ENCODE results near the gene ZC3H12D.
"Not testable (repeated sequence)": the region's sequence is repeated elsewhere in the genome, so short reads cannot be mapped to it uniquely, and the experiment has no call there.

ZC3H12D gene

GRCh38 chr6:149467265-149467664 lies 17.5 kb downstream of the ZC3H12D start:
- Histone ChIP-seq H3K36me3 (ENCODE audit: control insufficient read depth, insufficient read depth, low read length) (no peaks in the 10 kb centered on the region), H3K4me1 (peaks cover 5% of the 10 kb centered on the region), H3K27me3 (ENCODE audit: control insufficient read depth, insufficient read depth, low read length) (no peaks in the 10 kb centered on the region), H3K27ac (no peak overlapping the region), H3K9ac (no peak overlapping the region), H2AFZ (no peak overlapping the region), H3K4me3 (ENCODE audit: low read depth, low read length) (no peak overlapping the region), H3K4me2 (ENCODE audit: low read length) (no peak overlapping the region), H3K9me3 (ENCODE audit: control insufficient read depth, low read length) (no peaks in the 10 kb centered on the region), H3K79me2 (no peaks in the 10 kb centered on the region)
- no peak for TF ChIP-seq CTCF (IDR thresholded peaks at IDR 0.05)

- no peak for TF ChIP-seq CTCF (IDR thresholded peaks at IDR 0.05)
- Histone ChIP-seq H3K4me3 (ENCODE audit: low read depth, low read length) (no peak overlapping the region), H3K9ac (no peak overlapping the region), H3K36me3 (ENCODE audit: control insufficient read depth, insufficient read depth, low read length) (no peaks in the 10 kb centered on the region), H3K27me3 (ENCODE audit: control insufficient read depth, insufficient read depth, low read length) (no peaks in the 10 kb centered on the region), H3K4me2 (ENCODE audit: low read length) (no peak overlapping the region), H3K9me3 (ENCODE audit: control insufficient read depth, low read length) (no peaks in the 10 kb centered on the region), H3K79me2 (no peaks in the 10 kb centered on the region), H2AFZ (no peak overlapping the region), H3K27ac (no peak overlapping the region), H3K4me1 (peaks cover 5% of the 10 kb centered on the region)
These were observed 20.4 kb downstream of the ZC3H12D start for GRCh38 chr6:149464411-149464810.

- Histone ChIP-seq H3K79me2 (no peaks in the 10 kb centered on the region), H2AFZ (no peak overlapping the region), H3K9me3 (ENCODE audit: control insufficient read depth, low read length) (no peaks in the 10 kb centered on the region), H3K9ac (no peak overlapping the region), H3K4me1 (peaks cover 5% of the 10 kb centered on the region), H3K36me3 (ENCODE audit: control insufficient read depth, insufficient read depth, low read length) (no peaks in the 10 kb centered on the region), H3K4me3 (ENCODE audit: low read depth, low read length) (no peak overlapping the region), H3K27ac (no peak overlapping the region), H3K4me2 (ENCODE audit: low read length) (no peak overlapping the region), H3K27me3 (ENCODE audit: control insufficient read depth, insufficient read depth, low read length) (no peaks in the 10 kb centered on the region)
- no peak for TF ChIP-seq CTCF (IDR thresholded peaks at IDR 0.05)
These were observed 21.0 kb downstream of the ZC3H12D start for GRCh38 chr6:149463781-149464180.

GRCh38 chr6:149462712-149463111 lies 22.1 kb downstream of the ZC3H12D start:
- not testable (repeated sequence) for H3K79me2 ChIP-seq; H3K9ac ChIP-seq; H3K4me3 ChIP-seq (ENCODE audit: low read depth, low read length); H2AFZ ChIP-seq; H3K27ac ChIP-seq; H3K9me3 ChIP-seq (ENCODE audit: control insufficient read depth, low read length); H3K36me3 ChIP-seq (ENCODE audit: control insufficient read depth, insufficient read depth, low read length); H3K4me2 ChIP-seq (ENCODE audit: low read length); H3K4me1 ChIP-seq; H3K27me3 ChIP-seq (ENCODE audit: control insufficient read depth, insufficient read depth, low read length)

GRCh38 chr6:149461670-149462069 lies 23.1 kb downstream of the ZC3H12D start:
- Histone ChIP-seq H2AFZ (no peak overlapping the region), H3K36me3 (ENCODE audit: control insufficient read depth, insufficient read depth, low read length) (no peaks in the 10 kb centered on the region), H3K4me3 (ENCODE audit: low read depth, low read length) (no peak overlapping the region), H3K27me3 (ENCODE audit: control insufficient read depth, insufficient read depth, low read length) (no peaks in the 10 kb centered on the region), H3K9me3 (ENCODE audit: control insufficient read depth, low read length) (no peaks in the 10 kb centered on the region), H3K9ac (no peak overlapping the region), H3K27ac (no peak overlapping the region), H3K4me1 (no peaks in the 10 kb centered on the region), H3K79me2 (no peaks in the 10 kb centered on the region), H3K4me2 (ENCODE audit: low read length) (no peak overlapping the region)
- no peak for TF ChIP-seq CTCF (IDR thresholded peaks at IDR 0.05)

GRCh38 chr6:149460249-149460648 lies 24.6 kb downstream of the ZC3H12D start:
- not testable (repeated sequence) for H3K4me1 ChIP-seq; H3K4me2 ChIP-seq (ENCODE audit: low read length); H3K79me2 ChIP-seq; H3K27ac ChIP-seq; H3K9ac ChIP-seq; H3K36me3 ChIP-seq (ENCODE audit: control insufficient read depth, insufficient read depth, low read length); H3K27me3 ChIP-seq (ENCODE audit: control insufficient read depth, insufficient read depth, low read length); H3K4me3 ChIP-seq (ENCODE audit: low read depth, low read length); H2AFZ ChIP-seq; H3K9me3 ChIP-seq (ENCODE audit: control insufficient read depth, low read length)

All from parathyroid adenoma (tissue), 2 donors.